ENCODE results near the gene TUBA4B.

The TUBA4B gene

GRCh38 chr2:219252900-219253752 is at the start of gene TUBA4B:
Gene TUBA4B (plus strand): TSS chr2:219253243. CDS start chr2:219253408, 165 bp downstream.
- DNase-seq = peak; percentile 56
- in situ Hi-C loops (cut with HindIII; ENCODE audit: low pct_ligation_motif_present, low pct_unique_long_range_greater_than_20kb, low sequenced_read_pairs) = no loop called here

GRCh38 chr2:219204425-219205164 is 48.4 kb upstream of the TUBA4B start:
- no peak for DNase-seq
- in situ Hi-C loops (cut with HindIII; ENCODE audit: low pct_ligation_motif_present, low pct_unique_long_range_greater_than_20kb, low sequenced_read_pairs) = no loop called here

GRCh38 chr2:219205165-219205538 is 47.9 kb upstream of the TUBA4B start:
- in situ Hi-C loops (cut with HindIII; ENCODE audit: low pct_ligation_motif_present, low pct_unique_long_range_greater_than_20kb, low sequenced_read_pairs) = no loop called here
- no peak for DNase-seq

- in situ Hi-C loops (cut with HindIII; ENCODE audit: low pct_ligation_motif_present, low pct_unique_long_range_greater_than_20kb, low sequenced_read_pairs) = no loop called here
Measured at GRCh38 chr2:219205981-219206327, 47.1 kb upstream of the TUBA4B start.

GRCh38 chr2:219206328-219207133 is 46.5 kb upstream of the TUBA4B start, which contains the start of gene ZFAND2B:
Gene ZFAND2B (plus strand): TSS chr2:219206782. CDS start chr2:219206988, 206 bp downstream.
- peak; percentile 96 for DNase-seq
- in situ Hi-C loops (cut with HindIII; ENCODE audit: low pct_ligation_motif_present, low pct_unique_long_range_greater_than_20kb, low sequenced_read_pairs) = no loop called here

More at GRCh38 chr2:219205981-219206327, 47.1 kb upstream of the TUBA4B start:
- no peak for DNase-seq

- DNase-seq = no peak
- in situ Hi-C loops (cut with HindIII; ENCODE audit: low pct_ligation_motif_present, low pct_unique_long_range_greater_than_20kb, low sequenced_read_pairs) = no loop called here
Measured at GRCh38 chr2:219207134-219207883, 45.7 kb upstream of the TUBA4B start.

GRCh38 chr2:219207884-219208740 is 44.9 kb upstream of the TUBA4B start:
- in situ Hi-C loops (cut with HindIII; ENCODE audit: low pct_ligation_motif_present, low pct_unique_long_range_greater_than_20kb, low sequenced_read_pairs) = no loop called here
- peak; percentile 18 for DNase-seq

GRCh38 chr2:219209236-219210195 is 43.5 kb upstream of the TUBA4B start:
- DNase-seq = no peak
- in situ Hi-C loops (cut with HindIII; ENCODE audit: low pct_ligation_motif_present, low pct_unique_long_range_greater_than_20kb, low sequenced_read_pairs) = no loop called here

- DNase-seq = no peak
- in situ Hi-C loops (cut with HindIII; ENCODE audit: low pct_ligation_motif_present, low pct_unique_long_range_greater_than_20kb, low sequenced_read_pairs) = no loop called here
Measured at GRCh38 chr2:219210196-219210885, 42.7 kb upstream of the TUBA4B start.

- in situ Hi-C loops (cut with HindIII; ENCODE audit: low pct_ligation_motif_present, low pct_unique_long_range_greater_than_20kb, low sequenced_read_pairs) = no loop called here
- DNase-seq = no peak
Measured at GRCh38 chr2:219210886-219211362, 42.1 kb upstream of the TUBA4B start.

GRCh38 chr2:219213026-219213415 is 40.0 kb upstream of the TUBA4B start:
- in situ Hi-C loops (cut with HindIII; ENCODE audit: low pct_ligation_motif_present, low pct_unique_long_range_greater_than_20kb, low sequenced_read_pairs) = no loop called here
- DNase-seq = no peak

- in situ Hi-C loops (cut with HindIII; ENCODE audit: low pct_ligation_motif_present, low pct_unique_long_range_greater_than_20kb, low sequenced_read_pairs) = no loop called here
Measured at GRCh38 chr2:219213486-219214071, 39.5 kb upstream of the TUBA4B start.

GRCh38 chr2:219214141-219214540 is 38.9 kb upstream of the TUBA4B start:
- DNase-seq = no peak
- in situ Hi-C loops (cut with HindIII; ENCODE audit: low pct_ligation_motif_present, low pct_unique_long_range_greater_than_20kb, low sequenced_read_pairs) = no loop called here

More at GRCh38 chr2:219213486-219214071, 39.5 kb upstream of the TUBA4B start:
- DNase-seq = no peak

- in situ Hi-C loops (cut with HindIII; ENCODE audit: low pct_ligation_motif_present, low pct_unique_long_range_greater_than_20kb, low sequenced_read_pairs) = no loop called here
- no peak for DNase-seq
Measured at GRCh38 chr2:219214786-219215185, 38.3 kb upstream of the TUBA4B start.

- in situ Hi-C loops (cut with HindIII; ENCODE audit: low pct_ligation_motif_present, low pct_unique_long_range_greater_than_20kb, low sequenced_read_pairs) = no loop called here
- DNase-seq = no peak
Measured at GRCh38 chr2:219215871-219216534, 37.0 kb upstream of the TUBA4B start.
